ENCODE measurements around the gene PSMD9. TPM values are rescaled to one million over a fixed set of nuclear protein-coding genes. Genes with fewer than 3 reads are reported as not detected.

The PSMD9 gene
- total and polyA plus RNA-seq, 2 experiments from 2014 or later: 106 to 114 TPM

GRCh38 chr12:121911824-121912585, 23.4 kb downstream of the PSMD9 start:
- 99% methylated on average over 14 of the region's 14 CpGs for WGBS (ENCODE audit: low lambda C conversion rate, missing lambda C conversion rate)
- DNase-seq (ENCODE audit: low spot score): no peak
- Histone ChIP-seq H3K9me2 (replicated peaks; ENCODE audit: insufficient read depth) (no peaks in the 10 kb centered on the region), H4K20me1 (ENCODE audit: insufficient read depth, poor library complexity, severe bottlenecking) (no peaks in the 10 kb centered on the region), H3K27me3 (no peaks in the 10 kb centered on the region), H2AFZ (no peak overlapping the region), H3K4me3 (no peak overlapping the region), H3K79me2 (no peaks in the 10 kb centered on the region), H3K4me2 (no peak overlapping the region), H3K4me1 (ENCODE audit: insufficient read depth) (no peaks in the 10 kb centered on the region), H3K9me3 (ENCODE audit: low read depth) (no peaks in the 10 kb centered on the region), H3K27ac (no peak overlapping the region), H3K36me3 (replicated peaks; ENCODE audit: insufficient read depth, low read depth) (no peaks in the 10 kb centered on the region)
- TF ChIP-seq EZH2 (IDR thresholded peaks at IDR 0.05; ENCODE audit: borderline replicate concordance) (no peak), EZH2phosphoT487 (IDR thresholded peaks at IDR 0.05; ENCODE audit: low read depth, severe bottlenecking, unreplicated experiment) (no peak), CTCF (IDR thresholded peaks at IDR 0.05; ENCODE audit: poor library complexity) (no peak)

GRCh38 chr12:121915841-121916321, 27.3 kb downstream of the PSMD9 start:
- TF ChIP-seq EZH2 (IDR thresholded peaks at IDR 0.05; ENCODE audit: borderline replicate concordance) (no peak), CTCF (IDR thresholded peaks at IDR 0.05; ENCODE audit: poor library complexity) (no peak), EZH2phosphoT487 (IDR thresholded peaks at IDR 0.05; ENCODE audit: low read depth, severe bottlenecking, unreplicated experiment) (no peak)
- H3K4me3 ChIP-seq: no peak overlapping the region
- no peak for DNase-seq (ENCODE audit: low spot score)
- H3K9me3 ChIP-seq (ENCODE audit: low read depth): no peaks in the 10 kb centered on the region
- no peaks in the 10 kb centered on the region for H3K9me2 ChIP-seq (replicated peaks; ENCODE audit: insufficient read depth)
- WGBS (ENCODE audit: low lambda C conversion rate, missing lambda C conversion rate): 88% methylated on average over 5 of the region's 5 CpGs
- no peaks in the 10 kb centered on the region for H4K20me1 ChIP-seq (ENCODE audit: insufficient read depth, poor library complexity, severe bottlenecking)
- H3K36me3 ChIP-seq (replicated peaks; ENCODE audit: insufficient read depth, low read depth): no peaks in the 10 kb centered on the region
- H3K27ac ChIP-seq: no peak overlapping the region
- H3K79me2 ChIP-seq: no peaks in the 10 kb centered on the region
- no peaks in the 10 kb centered on the region for H3K27me3 ChIP-seq
- H3K4me2 ChIP-seq: no peak overlapping the region
- H3K4me1 ChIP-seq (ENCODE audit: insufficient read depth): no peaks in the 10 kb centered on the region
- no peak overlapping the region for H2AFZ ChIP-seq

- peak; percentile 61 for DNase-seq (ENCODE audit: low spot score)
- H3K36me3 ChIP-seq (replicated peaks; ENCODE audit: insufficient read depth, low read depth): no peaks in the 10 kb centered on the region
- H3K27me3 ChIP-seq: no peaks in the 10 kb centered on the region
- no peak overlapping the region for H3K27ac ChIP-seq
- H3K9me2 ChIP-seq (replicated peaks; ENCODE audit: insufficient read depth): no peaks in the 10 kb centered on the region
- H3K4me1 ChIP-seq (ENCODE audit: insufficient read depth): no peaks in the 10 kb centered on the region
- peak; percentile 39 for TF ChIP-seq CTCF (IDR thresholded peaks at IDR 0.05; ENCODE audit: poor library complexity)
- no peak for TF ChIP-seq EZH2 (IDR thresholded peaks at IDR 0.05; ENCODE audit: borderline replicate concordance)
- TF ChIP-seq EZH2phosphoT487 (IDR thresholded peaks at IDR 0.05; ENCODE audit: low read depth, severe bottlenecking, unreplicated experiment): no peak
- H2AFZ ChIP-seq: no peak overlapping the region
- no peaks in the 10 kb centered on the region for H3K79me2 ChIP-seq
- 65% methylated on average over 7 of the region's 7 CpGs for WGBS (ENCODE audit: low lambda C conversion rate, missing lambda C conversion rate)
- H3K4me3 ChIP-seq: no peak overlapping the region
- no peaks in the 10 kb centered on the region for H4K20me1 ChIP-seq (ENCODE audit: insufficient read depth, poor library complexity, severe bottlenecking)
- no peak overlapping the region for H3K4me2 ChIP-seq
- H3K9me3 ChIP-seq (ENCODE audit: low read depth): no peaks in the 10 kb centered on the region
Measured at GRCh38 chr12:121916719-121917118, 28.1 kb downstream of the PSMD9 start.

All from hepatocyte (in vitro differentiated cells).